HCT116 (cell line): ENCODE measurements around the gene TOR4A. TPM values are rescaled to one million over a fixed set of nuclear protein-coding genes. Genes with fewer than 3 reads are reported as not detected.

ENCODE experiments used
- ATAC-seq: fragments of 200-7000 bp; cut with Tn5 transposase; 2 replicates; pipeline ENCODE4 v1.9.1; 2020; ENCODE audit warnings: mild to moderate bottlenecking, moderate library complexity
- BruUV-seq: library from RNA; stranded (reverse); fragments of 400-500 nt; replicated peaks from 2 replicates; lab custom pipeline; 2021; lab: Mats Ljungman, UMichigan
- CTCF ChIA-PET: fragments of 300-600 bp; sonication (Branson Sonifier 250); formaldehyde crosslinking; loops from one replicate; lab custom pipeline; 2021; ENCODE audit warnings: antibody characterized with exemption; lab: Charles Lee
- POLR2A ChIA-PET: fragments of 300-600, 350-600 bp; sonication (Branson Sonifier 250); formaldehyde crosslinking; loops from one replicate; lab custom pipeline; 2021; ENCODE audit warnings: antibody characterized with exemption; lab: Charles Lee
- RAD21 ChIA-PET, 2 experiments: fragments of 300-600 bp; sonication (Branson Sonifier 250); formaldehyde crosslinking; loops; one replicate each; lab custom pipeline; 2023; ENCODE audit warnings: low total read pairs in 2 of 2; ENCODE audit not compliant: uncharacterized antibody in 2 of 2, unreplicated experiment in 2 of 2, low non-redundant PET in 1 of 2; lab: Charles Lee
- DNase-seq: peaks from one replicate; pipeline ENCODE4 v3.0.0-alpha.2; 2010; ENCODE audit warnings: low read depth, low spot score
- H2AFZ ChIP-seq: fragments of 200-600 bp; shearing (Covaris generic), sonication (generic); 2 replicates; pipeline ENCODE4 v1.6.1; 2017; ENCODE audit warnings: low read depth, mixed run types, mixed read lengths, antibody characterized with exemption, low read length; ENCODE audit not compliant: poor library complexity, severe bottlenecking
- H3K27ac ChIP-seq: 2 replicates; pipeline ENCODE4 v1.5.1; 2012; ENCODE audit warnings: low read depth, low read length
- H3K27me3 ChIP-seq: fragments of 200-600 bp; sonication (generic); 2 replicates; pipeline ENCODE4 v1.6.1; 2016; ENCODE audit warnings: mixed run types, low read length, mixed read lengths; ENCODE audit not compliant: insufficient read depth
- H3K36me3 ChIP-seq, 2 experiments: fragments of 200-500 bp in 1 of 2; fragments of 200-600 bp in 1 of 2; sonication (Bioruptor generic) in 1 of 2; sonication (generic) in 1 of 2; 2 replicates each; pipeline versions ENCODE4 v1.5.1 to v1.6.1; 2014 to 2016; ENCODE audit warnings: low read length in 2 of 2, inconsistent platforms in 1 of 2, mixed read lengths in 1 of 2, mixed run types in 1 of 2; ENCODE audit not compliant: insufficient read depth in 2 of 2, control insufficient read depth in 1 of 2
- H3K4me1 ChIP-seq, 2 experiments: fragments of 200-600 bp in 1 of 2; sonication (generic) in 1 of 2; 2 replicates each; pipeline versions ENCODE4 v1.5.1 to v1.6.1; 2012 to 2017; ENCODE audit warnings: low read length in 2 of 2, inconsistent platforms in 1 of 2, mild to moderate bottlenecking in 1 of 2, mixed read lengths in 1 of 2, mixed run types in 1 of 2, moderate library complexity in 1 of 2; ENCODE audit not compliant: insufficient read depth in 2 of 2, control insufficient read depth in 1 of 2
- H3K4me2 ChIP-seq: fragments of 200-600 bp; sonication (generic); 2 replicates; pipeline ENCODE4 v1.6.1; 2017; ENCODE audit warnings: mixed run types, low read length, mixed read lengths
- H3K4me3 ChIP-seq, 2 experiments: fragments of 200-600 bp in 1 of 2; sonication (generic) in 1 of 2; replicated peaks in 1 of 2; 2 replicates each; pipeline ENCODE4 v1.5.1; 2011 to 2016; ENCODE audit warnings: low read length in 2 of 2, control low read depth in 1 of 2, low read depth in 1 of 2, mild to moderate bottlenecking in 1 of 2, mixed read lengths in 1 of 2, mixed run types in 1 of 2
- H3K79me2 ChIP-seq: fragments of 200-600 bp; sonication (generic); 2 replicates; pipeline ENCODE4 v1.6.1; 2017; ENCODE audit warnings: mild to moderate bottlenecking, mixed run types, low read length, moderate library complexity, mixed read lengths; ENCODE audit not compliant: insufficient read depth
- H3K9ac ChIP-seq: fragments of 200-600 bp; sonication (generic); 2 replicates; pipeline ENCODE4 v1.6.1; 2016; ENCODE audit warnings: low read length, mixed read lengths
- H3K9me2 ChIP-seq: fragments of 200-600 bp; sonication (generic), shearing (Covaris generic); 2 replicates; pipeline ENCODE4 v1.6.1; 2017; ENCODE audit warnings: mixed run types, mild to moderate bottlenecking, moderate library complexity; ENCODE audit not compliant: insufficient read depth
- H3K9me3 ChIP-seq, 2 experiments: fragments of 200-500 bp in 1 of 2; fragments of 200-600 bp in 1 of 2; sonication (Bioruptor generic) in 1 of 2; sonication (generic) in 1 of 2; 2 replicates each; pipeline ENCODE4 v1.6.1; 2014 to 2017; ENCODE audit warnings: low read length in 2 of 2, mixed read lengths in 2 of 2, inconsistent platforms in 1 of 2, low read depth in 1 of 2, mild to moderate bottlenecking in 1 of 2, mixed run types in 1 of 2, moderate library complexity in 1 of 2; ENCODE audit not compliant: control insufficient read depth in 1 of 2, insufficient read depth in 1 of 2
- H4K20me1 ChIP-seq: fragments of 200-600 bp; sonication (generic), shearing (Covaris generic); 2 replicates; pipeline ENCODE4 v1.6.1; 2017; ENCODE audit warnings: mixed run types, mild to moderate bottlenecking, moderate library complexity; ENCODE audit not compliant: insufficient read depth
- ATF3 ChIP-seq: IDR thresholded peaks from 2 replicates; pipeline ENCODE4 v1.6.1; 2012
- CBX3 ChIP-seq: IDR thresholded peaks from 2 replicates; pipeline ENCODE4 v1.6.1; 2012; ENCODE audit warnings: low read depth
- MAX ChIP-seq: IDR thresholded peaks from 2 replicates; pipeline ENCODE4 v1.6.1; 2012
- RAD21 ChIP-seq: IDR thresholded peaks from 2 replicates; pipeline ENCODE4 v1.6.1; 2012; ENCODE audit warnings: low read depth, mild to moderate bottlenecking
- SIN3A ChIP-seq: IDR thresholded peaks from 2 replicates; pipeline ENCODE4 v1.6.1; 2012; ENCODE audit warnings: low read depth
- ZBTB33 ChIP-seq: IDR thresholded peaks from 2 replicates; pipeline ENCODE4 v1.6.1; 2011; ENCODE audit warnings: mild to moderate bottlenecking, low read length, moderate library complexity; ENCODE audit not compliant: insufficient replicate concordance; ENCODE audit errors: extremely low read depth
- ZNF274 ChIP-seq: fragments of 200-500 bp; sonication (Bioruptor generic); IDR thresholded peaks from 2 replicates; pipeline ENCODE4 v1.6.1; 2014; ENCODE audit warnings: mild to moderate bottlenecking, low read depth, low read length, inconsistent platforms
- intact Hi-C: fragments of 100-400 bp; cut with micrococcal nuclease; formaldehyde crosslinking; loops from 2 replicates; pipeline ENCODE4 v1.10.0; 2022
- total RNA-seq: library from RNA; stranded (reverse); gene quantifications from one replicate; pipeline ENCODE4 v1.2.1, GENCODE V29; 2021; ENCODE audit not compliant: unreplicated experiment

Gene TOR4A
- total RNA-seq, 1 experiment from 2014 or later: 34.0 TPM

GRCh38 chr9:137281345-137282116 is 4.0 kb downstream of the TOR4A start:
- Histone ChIP-seq H3K79me2 (peaks cover 34% of the 10 kb centered on the region), H2AFZ (no peak overlapping the region), H3K27me3 (no peaks in the 10 kb centered on the region), H3K4me3 (no peak overlapping the region)
- no peak for ATAC-seq
- CTCF ChIA-PET: no interaction called here
- no peak for TF ChIP-seq SIN3A
- no peak for TF ChIP-seq ZNF274
- TF ChIP-seq MAX: no peak
- TF ChIP-seq ATF3: no peak
- TF ChIP-seq CBX3: no peak
- TF ChIP-seq ZBTB33: no peak
- no peak for TF ChIP-seq RAD21
- TF ChIP-seq, all 23 proteins: peak for 0
- no peaks in the 10 kb centered on the region for H3K9me3 ChIP-seq
- peaks cover 7 to 17% of the 10 kb centered on the region in 2 experiments for H3K4me1 ChIP-seq
- H3K9me2 ChIP-seq: no peaks in the 10 kb centered on the region
- H3K4me2 ChIP-seq: no peak overlapping the region
- POLR2A ChIA-PET: no interaction called here
- peaks cover 0 to 13% of the 10 kb centered on the region in 2 experiments; a peak in 3 of 4 replicates for H3K36me3 ChIP-seq
- H4K20me1 ChIP-seq: no peaks in the 10 kb centered on the region
- intact Hi-C loops: loop anchor here (10.0 kb wide), 1 partner anchor 243 kb away; no protein-coding TSS in a partner anchor
- BruUV-seq: no TSS peak
- no peak overlapping the region; the same call in 1 of the 2 replicates for H3K27ac ChIP-seq
- RAD21 ChIA-PET: no interaction called here
- H3K9ac ChIP-seq: no peak overlapping the region
- DNase-seq: no peak
